Fibroblast of mammary gland (primary cell): Measurements from ENCODE around the gene MOXD1.

Experiments used
- DNase-seq: peaks from one replicate; pipeline ENCODE4 v3.0.0-alpha.2; 2010; ENCODE audit warnings: low read depth
- H3K4me3 ChIP-seq: 2 replicates; pipeline ENCODE4 v1.5.1; 2011; ENCODE audit warnings: low read depth, mild to moderate bottlenecking, low read length, moderate library complexity; ENCODE audit not compliant: control insufficient read depth
- CTCF ChIP-seq: conservative IDR thresholded peaks from 2 replicates; pipeline ENCODE4 v1.5.1; 2011; ENCODE audit warnings: low read depth, low read length, inconsistent platforms; ENCODE audit not compliant: control insufficient read depth, insufficient read depth

MOXD1 gene

GRCh38 chr6:132425176-132425575 lies 23.9 kb upstream of the MOXD1 start:
- DNase-seq = no peak
- H3K4me3 ChIP-seq = no peak overlapping the region
- no peak for TF ChIP-seq CTCF

GRCh38 chr6:132423839-132424238 lies 22.6 kb upstream of the MOXD1 start:
- TF ChIP-seq CTCF = no peak
- DNase-seq = no peak
- no peak overlapping the region for H3K4me3 ChIP-seq

GRCh38 chr6:132418235-132418965 lies 17.1 kb upstream of the MOXD1 start:
- TF ChIP-seq CTCF = no peak
- no peak overlapping the region for H3K4me3 ChIP-seq
- no peak for DNase-seq

- DNase-seq = peak; percentile 45
- no peak overlapping the region for H3K4me3 ChIP-seq
- no peak for TF ChIP-seq CTCF
These were observed 13.5 kb upstream of the MOXD1 start for GRCh38 chr6:132414761-132415160.

- H3K4me3 ChIP-seq = no peak overlapping the region
- DNase-seq = no peak
- no peak for TF ChIP-seq CTCF
These were observed 13.0 kb upstream of the MOXD1 start for GRCh38 chr6:132414322-132414721.

GRCh38 chr6:132413499-132413802 lies 12.2 kb upstream of the MOXD1 start:
- H3K4me3 ChIP-seq = no peak overlapping the region
- no peak for DNase-seq
- TF ChIP-seq CTCF = no peak
